DOHH2 (cell line): Measurements from ENCODE around the gene ELL2.

Source experiments
- EZH2phosphoT487 ChIP-seq: fragments of 200-600 bp; sonication (generic); IDR thresholded peaks from 2 replicates; pipeline ENCODE4 v1.6.1; 2017; ENCODE audit warnings: borderline replicate concordance, mild to moderate bottlenecking, antibody characterized with exemption, low read length, moderate library complexity, mixed read lengths
- TF ChIP-seq, protein P1 (sequence below): fragments of 200-600 bp; sonication (generic); IDR thresholded peaks from one replicate; pipeline ENCODE4 v1.5.1; 2014; ENCODE audit warnings: antibody characterized with exemption, mild to moderate bottlenecking, low read depth, low read length; ENCODE audit not compliant: poor library complexity, severe bottlenecking

GRCh38 chr5:95963650-95964410 is 2.2 kb upstream of the ELL2 start:
- TF ChIP-seq, protein P1, sequence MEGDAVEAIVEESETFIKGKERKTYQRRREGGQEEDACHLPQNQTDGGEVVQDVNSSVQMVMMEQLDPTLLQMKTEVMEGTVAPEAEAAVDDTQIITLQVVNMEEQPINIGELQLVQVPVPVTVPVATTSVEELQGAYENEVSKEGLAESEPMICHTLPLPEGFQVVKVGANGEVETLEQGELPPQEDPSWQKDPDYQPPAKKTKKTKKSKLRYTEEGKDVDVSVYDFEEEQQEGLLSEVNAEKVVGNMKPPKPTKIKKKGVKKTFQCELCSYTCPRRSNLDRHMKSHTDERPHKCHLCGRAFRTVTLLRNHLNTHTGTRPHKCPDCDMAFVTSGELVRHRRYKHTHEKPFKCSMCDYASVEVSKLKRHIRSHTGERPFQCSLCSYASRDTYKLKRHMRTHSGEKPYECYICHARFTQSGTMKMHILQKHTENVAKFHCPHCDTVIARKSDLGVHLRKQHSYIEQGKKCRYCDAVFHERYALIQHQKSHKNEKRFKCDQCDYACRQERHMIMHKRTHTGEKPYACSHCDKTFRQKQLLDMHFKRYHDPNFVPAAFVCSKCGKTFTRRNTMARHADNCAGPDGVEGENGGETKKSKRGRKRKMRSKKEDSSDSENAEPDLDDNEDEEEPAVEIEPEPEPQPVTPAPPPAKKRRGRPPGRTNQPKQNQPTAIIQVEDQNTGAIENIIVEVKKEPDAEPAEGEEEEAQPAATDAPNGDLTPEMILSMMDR, result no peak
- no peak for TF ChIP-seq EZH2phosphoT487
